ENCODE results near the gene LRRC4C.

The LRRC4C gene

GRCh38 chr11:40149721-40150120 lies 1309.7 kb downstream of the LRRC4C start:
- no peaks in the 10 kb centered on the region for H3K36me3 ChIP-seq (ENCODE audit: insufficient read depth, low read length)
- no peak for TF ChIP-seq CTCF (IDR thresholded peaks at IDR 0.05; ENCODE audit: low read length)
- no peak for TF ChIP-seq EZH2 (IDR thresholded peaks at IDR 0.05; ENCODE audit: borderline replicate concordance, low read length)

DNA sequence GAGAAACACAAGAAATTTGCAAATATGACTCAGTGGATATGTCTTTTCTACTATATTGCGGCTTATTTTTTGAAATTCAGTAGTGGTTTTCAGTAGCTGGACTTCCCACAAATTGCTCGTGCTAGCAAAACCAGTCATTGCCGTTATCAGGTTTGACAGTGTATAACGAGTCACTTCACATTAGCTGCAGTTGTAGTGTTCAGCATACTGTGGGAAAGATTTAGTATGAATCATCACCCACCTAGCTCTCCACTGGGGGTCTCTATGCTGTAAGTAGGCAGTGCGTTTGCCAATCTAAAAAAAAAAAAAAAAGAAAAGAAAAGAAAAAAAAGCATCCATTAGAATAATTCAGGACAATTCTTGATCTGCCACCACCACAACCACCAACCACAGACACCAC lies 1318.9 kb downstream of the LRRC4C start:
- Histone ChIP-seq H3K4me2 (ENCODE audit: low read length) (no peak overlapping the region), H4K20me1 (ENCODE audit: insufficient read depth, low read length) (no peaks in the 10 kb centered on the region), H3K9me2 (ENCODE audit: low read depth, low read length) (no peaks in the 10 kb centered on the region)

More at GRCh38 chr11:40149721-40150120, 1309.7 kb downstream of the LRRC4C start:
- H3K9me2 ChIP-seq (ENCODE audit: low read depth, low read length) = no peaks in the 10 kb centered on the region
- no peak overlapping the region for H3K27ac ChIP-seq (ENCODE audit: low read depth, low read length, poor library complexity, severe bottlenecking)
- H3K9me3 ChIP-seq (ENCODE audit: low read length) = no peaks in the 10 kb centered on the region
- no peaks in the 10 kb centered on the region for H3K4me1 ChIP-seq (ENCODE audit: insufficient read depth, low read length, severe bottlenecking)
- no peaks in the 10 kb centered on the region for H3K27me3 ChIP-seq (ENCODE audit: insufficient read depth, low read length)
- H4K20me1 ChIP-seq (ENCODE audit: insufficient read depth, low read length) = no peaks in the 10 kb centered on the region
- H3K9ac ChIP-seq (ENCODE audit: low read length) = no peak overlapping the region
- no peak overlapping the region for H3K4me2 ChIP-seq (ENCODE audit: low read length)
- H2AFZ ChIP-seq (ENCODE audit: low read length) = no peak overlapping the region
- no peaks in the 10 kb centered on the region for H3K79me2 ChIP-seq (ENCODE audit: insufficient read depth, low read length)
- H3K4me3 ChIP-seq (ENCODE audit: low read depth, low read length, poor library complexity, severe bottlenecking) = no peak overlapping the region
- no peaks in the 10 kb centered on the region for H3F3A ChIP-seq (ENCODE audit: insufficient read depth, low read length)

DNA sequence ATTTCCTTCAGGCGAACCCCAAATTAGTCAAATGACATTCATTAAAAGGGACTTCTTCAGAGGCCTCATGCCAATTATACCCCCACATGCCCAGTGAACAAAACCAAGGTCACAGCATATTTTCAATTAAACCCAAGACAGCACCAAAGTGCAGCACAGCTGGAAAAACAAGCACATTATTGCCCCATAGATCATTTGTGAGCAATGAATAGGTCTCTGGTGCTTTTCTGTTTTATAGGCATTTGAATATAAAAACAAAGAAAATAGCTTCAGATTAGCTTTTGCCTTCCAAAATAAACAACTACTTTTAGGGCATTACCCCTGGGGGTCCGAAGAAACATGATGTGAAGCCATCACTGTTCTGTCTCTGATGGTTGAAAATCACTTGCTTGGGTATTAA lies 1319.9 kb downstream of the LRRC4C start:
- Histone ChIP-seq H2AFZ (ENCODE audit: low read length) (no peak overlapping the region), H3K27ac (ENCODE audit: low read depth, low read length, poor library complexity, severe bottlenecking) (no peak overlapping the region), H3F3A (ENCODE audit: insufficient read depth, low read length) (no peaks in the 10 kb centered on the region), H3K4me2 (ENCODE audit: low read length) (no peak overlapping the region), H3K36me3 (ENCODE audit: insufficient read depth, low read length) (no peaks in the 10 kb centered on the region), H3K4me3 (ENCODE audit: low read depth, low read length, poor library complexity, severe bottlenecking) (no peak overlapping the region), H3K4me1 (ENCODE audit: insufficient read depth, low read length, severe bottlenecking) (no peaks in the 10 kb centered on the region), H4K20me1 (ENCODE audit: insufficient read depth, low read length) (no peaks in the 10 kb centered on the region), H3K9me3 (ENCODE audit: low read length) (no peaks in the 10 kb centered on the region), H3K79me2 (ENCODE audit: insufficient read depth, low read length) (no peaks in the 10 kb centered on the region), H3K27me3 (ENCODE audit: insufficient read depth, low read length) (no peaks in the 10 kb centered on the region), H3K9ac (ENCODE audit: low read length) (no peak overlapping the region), H3K9me2 (ENCODE audit: low read depth, low read length) (no peaks in the 10 kb centered on the region)
- TF ChIP-seq CTCF (IDR thresholded peaks at IDR 0.05; ENCODE audit: low read length) (no peak), EZH2 (IDR thresholded peaks at IDR 0.05; ENCODE audit: borderline replicate concordance, low read length) (no peak)

More for the DNA sequence above, 1318.9 kb downstream of the LRRC4C start:
- Histone ChIP-seq H3K27me3 (ENCODE audit: insufficient read depth, low read length) (no peaks in the 10 kb centered on the region), H3K9me3 (ENCODE audit: low read length) (no peaks in the 10 kb centered on the region), H3K4me3 (ENCODE audit: low read depth, low read length, poor library complexity, severe bottlenecking) (no peak overlapping the region), H3K36me3 (ENCODE audit: insufficient read depth, low read length) (no peaks in the 10 kb centered on the region), H3K4me1 (ENCODE audit: insufficient read depth, low read length, severe bottlenecking) (no peaks in the 10 kb centered on the region), H3K27ac (ENCODE audit: low read depth, low read length, poor library complexity, severe bottlenecking) (no peak overlapping the region), H3F3A (ENCODE audit: insufficient read depth, low read length) (no peaks in the 10 kb centered on the region), H2AFZ (ENCODE audit: low read length) (no peak overlapping the region), H3K9ac (ENCODE audit: low read length) (no peak overlapping the region), H3K79me2 (ENCODE audit: insufficient read depth, low read length) (no peaks in the 10 kb centered on the region)
- no peak for TF ChIP-seq CTCF (IDR thresholded peaks at IDR 0.05; ENCODE audit: low read length)
- TF ChIP-seq EZH2 (IDR thresholded peaks at IDR 0.05; ENCODE audit: borderline replicate concordance, low read length) = no peak

Measured in OCI-LY1 (cell line).